HFF-Myc (cell line): ENCODE data around the gene SHISA5.
A peak's percentile ranks its signal among the peaks of the same experiment; 100 is the strongest.
"Not testable (repeated sequence)": the region's sequence is repeated elsewhere in the genome, so short reads cannot be mapped to it uniquely, and the experiment has no call there.

Source experiments
- DNase-seq: peaks from one replicate; pipeline ENCODE4 v3.0.0-alpha.2; 2011; ENCODE audit warnings: low read depth; ENCODE audit errors: extremely low read depth
- H3K4me3 ChIP-seq: replicated peaks from 2 replicates; pipeline ENCODE4 v1.5.1; 2011; ENCODE audit warnings: low read depth, mild to moderate bottlenecking, control low read depth, low read length
- TF ChIP-seq, protein P1 (sequence below): IDR thresholded peaks from 2 replicates; pipeline ENCODE4 v1.5.1; 2012; ENCODE audit warnings: mild to moderate bottlenecking, low read depth, low read length, control low read depth; ENCODE audit errors: missing control alignments

The SHISA5 gene, protein sequence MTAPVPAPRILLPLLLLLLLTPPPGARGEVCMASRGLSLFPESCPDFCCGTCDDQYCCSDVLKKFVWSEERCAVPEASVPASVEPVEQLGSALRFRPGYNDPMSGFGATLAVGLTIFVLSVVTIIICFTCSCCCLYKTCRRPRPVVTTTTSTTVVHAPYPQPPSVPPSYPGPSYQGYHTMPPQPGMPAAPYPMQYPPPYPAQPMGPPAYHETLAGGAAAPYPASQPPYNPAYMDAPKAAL

GRCh38 chr3:48504051-48504946, at the start of gene SHISA5:
Gene SHISA5 (minus strand): TSS chr3:48504174. CDS start chr3:48504094, 80 bp downstream.
- TF ChIP-seq, protein P1, sequence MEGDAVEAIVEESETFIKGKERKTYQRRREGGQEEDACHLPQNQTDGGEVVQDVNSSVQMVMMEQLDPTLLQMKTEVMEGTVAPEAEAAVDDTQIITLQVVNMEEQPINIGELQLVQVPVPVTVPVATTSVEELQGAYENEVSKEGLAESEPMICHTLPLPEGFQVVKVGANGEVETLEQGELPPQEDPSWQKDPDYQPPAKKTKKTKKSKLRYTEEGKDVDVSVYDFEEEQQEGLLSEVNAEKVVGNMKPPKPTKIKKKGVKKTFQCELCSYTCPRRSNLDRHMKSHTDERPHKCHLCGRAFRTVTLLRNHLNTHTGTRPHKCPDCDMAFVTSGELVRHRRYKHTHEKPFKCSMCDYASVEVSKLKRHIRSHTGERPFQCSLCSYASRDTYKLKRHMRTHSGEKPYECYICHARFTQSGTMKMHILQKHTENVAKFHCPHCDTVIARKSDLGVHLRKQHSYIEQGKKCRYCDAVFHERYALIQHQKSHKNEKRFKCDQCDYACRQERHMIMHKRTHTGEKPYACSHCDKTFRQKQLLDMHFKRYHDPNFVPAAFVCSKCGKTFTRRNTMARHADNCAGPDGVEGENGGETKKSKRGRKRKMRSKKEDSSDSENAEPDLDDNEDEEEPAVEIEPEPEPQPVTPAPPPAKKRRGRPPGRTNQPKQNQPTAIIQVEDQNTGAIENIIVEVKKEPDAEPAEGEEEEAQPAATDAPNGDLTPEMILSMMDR, result no peak
- peak within 1 kb of the TSS; percentile 62 for H3K4me3 ChIP-seq
- DNase-seq, result no peak

GRCh38 chr3:48553361-48553760, 49.4 kb upstream of the SHISA5 start:
- no peak for DNase-seq
- no peak overlapping the region for H3K4me3 ChIP-seq
- TF ChIP-seq, protein P1, result no peak

DNA sequence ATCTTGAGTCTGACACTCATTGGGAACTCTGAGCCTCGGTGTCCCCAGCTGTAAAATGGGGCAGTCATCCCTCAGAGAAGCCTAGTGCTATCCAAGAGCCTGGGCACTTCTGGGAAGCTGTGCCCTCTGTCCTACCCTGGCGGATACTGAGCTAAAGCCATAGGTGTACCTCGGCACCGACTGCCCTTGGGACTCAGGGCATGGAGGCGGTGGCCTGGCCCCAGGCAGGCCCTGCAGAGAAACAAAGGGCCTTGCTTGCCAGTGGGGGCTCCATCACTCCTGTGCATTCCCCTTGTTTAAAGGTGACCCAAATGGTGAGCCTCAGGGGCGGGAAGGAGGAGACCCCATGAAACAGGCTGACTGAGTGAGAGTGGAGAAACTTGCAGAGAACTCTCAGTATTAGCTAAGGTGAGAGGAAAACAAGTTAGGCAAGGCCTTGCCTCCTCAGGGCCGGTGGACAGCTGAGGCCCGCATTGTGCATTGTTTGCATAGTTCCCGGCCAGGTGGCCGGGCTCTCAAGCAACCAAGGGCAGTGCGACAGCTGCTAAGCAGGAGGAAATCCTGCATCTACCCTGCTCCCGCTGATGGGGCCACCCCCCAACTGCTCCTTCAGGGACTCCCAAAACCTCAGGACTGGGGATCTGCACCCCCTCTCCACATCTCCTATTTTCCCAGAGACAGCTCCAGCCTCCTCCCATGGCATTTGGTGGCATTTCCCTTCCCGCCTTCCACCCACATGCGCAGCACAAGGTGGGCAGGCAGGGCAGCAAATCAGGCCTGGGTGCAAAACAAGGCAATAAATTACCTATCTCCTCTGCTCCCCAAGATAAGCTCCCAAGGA, 48.4 kb upstream of the SHISA5 start:
- TF ChIP-seq, protein P1, result no peak
- DNase-seq, result no peak
- H3K4me3 ChIP-seq, result no peak overlapping the region

GRCh38 chr3:48551651-48552050, 47.7 kb upstream of the SHISA5 start:
- not testable (repeated sequence) for DNase-seq, H3K4me3 ChIP-seq

- TF ChIP-seq, protein P1, result peak; percentile 97
Observed at GRCh38 chr3:48548729-48549705, 45.0 kb upstream of the SHISA5 start.

GRCh38 chr3:48548126-48548525, 44.2 kb upstream of the SHISA5 start:
- TF ChIP-seq, protein P1, result no peak
- no peak for DNase-seq

More at GRCh38 chr3:48548729-48549705, 45.0 kb upstream of the SHISA5 start:
- H3K4me3 ChIP-seq, result no peak overlapping the region
- peak; percentile 59 for DNase-seq

More at GRCh38 chr3:48548126-48548525, 44.2 kb upstream of the SHISA5 start:
- no peak overlapping the region for H3K4me3 ChIP-seq
